T-helper 22 cell (primary cell): ENCODE measurements around the gene SKI.

Source experiments
- DNase-seq: peaks from one replicate; pipeline ENCODE4 v3.0.0-alpha.2; 2020; ENCODE audit warnings: low read depth

The SKI gene

GRCh38 chr1:2306151-2306978 is 78.2 kb downstream of the SKI start:
- no peak for DNase-seq

- no peak for DNase-seq
These were observed 79.0 kb downstream of the SKI start for GRCh38 chr1:2307064-2307605.

DNA sequence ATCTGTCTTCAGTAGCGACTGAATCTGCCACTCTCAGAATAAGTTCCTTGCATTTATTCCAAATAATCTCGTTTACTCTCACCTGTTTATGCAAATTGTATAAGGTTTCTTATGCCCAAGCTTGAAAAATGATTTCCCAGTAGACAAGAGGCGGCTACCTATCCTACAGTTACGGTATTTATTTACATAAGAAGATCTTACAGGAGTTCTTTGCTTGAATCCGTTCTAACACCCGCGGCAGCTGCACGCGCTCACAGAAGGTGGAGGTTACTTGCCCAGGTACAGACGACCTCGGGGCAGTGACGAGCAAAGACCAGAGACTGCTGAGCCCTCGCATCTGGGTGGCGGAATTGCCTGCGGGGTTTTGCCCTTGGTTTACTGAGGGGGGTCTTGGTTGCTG is 79.9 kb downstream of the SKI start:
- DNase-seq = no peak

DNA sequence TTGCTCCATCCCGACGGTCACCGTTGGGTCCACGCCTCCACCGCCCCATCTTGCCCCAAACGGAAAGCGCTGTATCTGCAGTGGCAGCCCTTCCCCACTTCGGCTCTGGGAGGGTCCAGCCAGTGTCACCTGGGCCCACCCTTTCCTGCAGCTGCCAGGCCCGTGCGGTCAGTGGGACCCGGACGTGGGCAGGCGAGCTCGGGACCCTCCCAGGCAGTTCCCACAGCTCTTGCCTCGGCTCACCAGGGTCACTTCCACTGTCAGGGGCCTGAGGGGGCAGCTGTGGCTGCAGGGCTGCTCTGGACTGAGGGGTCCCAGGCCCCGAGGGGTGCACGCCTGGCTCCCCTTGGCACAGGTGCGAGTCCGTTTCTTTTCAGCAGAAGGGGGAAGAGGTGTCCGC is 80.7 kb downstream of the SKI start:
- DNase-seq = no peak

DNA sequence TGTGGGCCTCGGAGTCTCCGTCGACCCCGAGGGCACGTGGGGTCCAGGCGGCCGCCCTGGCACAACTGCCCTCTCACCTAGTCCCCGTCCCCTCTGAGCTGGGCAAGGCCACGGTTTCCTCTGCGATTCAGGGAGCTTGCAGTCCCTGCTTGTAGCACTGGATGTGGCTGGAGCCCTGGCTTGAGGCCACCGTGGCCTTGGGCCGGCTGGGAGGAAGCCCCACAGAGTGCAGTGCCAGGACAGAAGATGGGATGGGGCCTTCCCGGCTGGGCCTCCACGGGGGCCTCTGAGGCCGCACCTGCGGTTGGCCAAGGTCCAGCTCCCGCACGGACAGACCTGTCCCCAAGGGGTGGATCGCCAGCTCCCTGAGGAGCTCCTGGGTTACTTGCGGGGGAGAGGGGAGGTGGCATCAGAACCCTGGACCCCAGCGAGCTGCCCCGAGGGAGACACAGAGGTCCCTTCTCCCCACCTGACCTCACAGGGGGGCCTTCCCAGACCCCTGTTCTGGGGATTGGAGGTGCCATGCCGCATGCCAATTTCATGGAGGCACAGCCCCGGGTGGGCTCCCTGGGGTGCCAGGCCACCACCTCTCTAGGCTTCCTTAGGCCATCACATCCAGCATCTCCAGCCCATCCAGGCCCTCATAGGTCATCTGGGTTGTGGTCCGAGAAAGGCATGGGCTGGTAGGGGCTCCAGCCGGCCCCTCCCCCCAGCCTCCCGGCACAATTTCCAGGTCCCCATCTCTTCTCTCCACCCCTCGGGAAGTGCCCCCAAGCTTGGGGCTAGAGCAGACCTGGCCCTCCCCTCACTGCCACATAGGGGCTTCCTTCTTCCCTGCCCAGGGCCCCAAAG is 82.4 kb downstream of the SKI start:
- DNase-seq = no peak

DNA sequence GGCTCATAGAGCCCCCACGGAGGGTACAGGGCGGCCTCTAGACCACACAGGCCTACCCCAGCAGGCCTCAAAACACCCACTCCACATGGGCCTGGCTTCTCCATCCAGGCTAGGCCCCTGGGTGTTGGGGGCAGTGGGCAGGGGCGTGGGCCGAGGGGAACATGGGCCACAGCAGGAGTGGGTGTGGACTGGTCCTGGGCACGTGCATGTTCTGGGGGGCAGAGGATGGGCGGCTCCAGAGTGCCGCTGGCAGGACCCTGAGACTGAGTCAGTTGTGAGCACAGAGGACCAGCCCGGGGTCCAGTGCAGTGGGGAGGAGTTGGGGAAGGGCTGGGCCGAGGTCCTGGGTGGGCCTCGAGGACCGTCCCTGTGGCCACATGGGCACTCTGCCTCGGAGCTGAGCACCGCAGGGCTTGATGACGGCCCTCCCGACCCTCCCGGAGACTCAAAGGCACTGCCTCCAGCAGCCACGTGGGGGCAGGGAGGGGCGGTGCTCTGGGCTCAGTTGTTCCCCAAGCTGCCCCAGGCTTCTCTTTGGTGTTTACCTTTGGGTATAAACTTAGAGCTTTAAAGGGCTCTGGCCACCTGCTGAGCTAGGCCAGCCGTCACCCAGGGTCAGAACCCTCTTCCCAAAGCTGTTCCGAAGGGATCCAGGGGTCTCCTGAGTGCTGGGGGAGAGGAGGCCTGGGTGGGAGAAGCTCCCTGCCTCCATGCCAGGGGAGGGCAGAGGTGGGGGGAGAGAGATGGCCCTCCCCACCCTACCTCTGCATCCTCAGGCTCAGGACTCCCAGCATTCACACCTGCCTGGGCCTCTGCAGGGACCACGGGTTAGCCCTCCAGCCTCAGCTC is 83.3 kb downstream of the SKI start:
- no peak for DNase-seq

DNA sequence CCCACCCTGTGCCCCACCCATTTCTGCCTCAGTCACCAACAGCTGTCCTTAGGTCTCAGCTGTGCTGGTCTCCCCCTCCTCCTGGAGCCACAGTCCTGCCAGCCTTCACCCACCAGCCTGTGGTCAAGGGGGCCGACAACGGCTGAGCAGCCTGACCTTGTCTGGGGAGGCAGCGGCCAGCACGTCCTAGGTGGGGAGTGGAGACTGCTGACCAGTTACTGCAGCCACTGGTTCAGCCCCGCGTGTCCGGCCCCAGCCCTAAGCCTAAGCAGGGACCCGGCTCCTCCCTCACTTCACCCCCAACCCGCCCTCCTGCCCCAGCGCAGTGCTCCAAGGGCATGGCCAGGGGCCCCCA is 84.0 kb downstream of the SKI start:
- DNase-seq = no peak

DNA sequence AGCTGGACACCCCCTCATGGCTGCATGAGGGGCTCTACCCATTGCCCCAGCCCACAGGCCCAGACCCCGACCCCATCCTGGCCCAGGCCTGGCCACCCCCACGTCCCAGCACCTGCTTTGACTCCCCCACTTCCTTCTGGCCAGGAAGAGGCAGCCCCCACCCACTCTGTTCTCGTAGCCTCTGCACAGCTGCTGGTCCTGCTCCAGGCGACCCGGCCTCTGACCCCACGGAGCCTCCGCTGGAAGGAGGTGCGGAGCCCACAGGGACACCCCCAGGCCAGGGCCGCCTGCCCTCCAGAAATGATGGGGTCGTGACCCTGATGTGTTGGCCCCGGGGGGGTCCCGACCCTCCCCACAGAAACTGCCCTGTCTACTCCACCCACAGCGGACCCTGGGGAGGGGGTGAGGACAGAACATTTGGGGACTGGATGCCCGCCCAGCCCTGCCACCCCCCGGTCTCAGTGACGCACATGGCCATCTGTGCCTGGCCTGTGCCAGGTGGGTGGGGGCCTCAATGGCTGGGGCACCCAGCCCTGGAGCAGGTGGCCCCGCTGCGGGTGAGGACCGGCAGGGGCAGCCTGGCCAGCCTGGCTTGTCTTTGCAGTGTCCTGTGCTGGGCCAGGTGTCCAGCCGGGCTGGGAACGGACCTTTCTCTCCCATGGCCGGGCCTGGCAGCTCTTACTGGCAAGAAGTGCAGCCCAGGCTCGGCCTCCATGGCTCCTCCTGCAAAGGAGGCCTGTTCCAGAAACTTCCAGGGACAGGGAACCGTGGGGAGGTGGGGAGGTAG is 84.6 kb downstream of the SKI start:
- no peak for DNase-seq

- no peak for DNase-seq
These were observed 85.6 kb downstream of the SKI start for GRCh38 chr1:2313651-2314261.

- no peak for DNase-seq
These were observed 86.2 kb downstream of the SKI start for GRCh38 chr1:2314273-2314802.

DNA sequence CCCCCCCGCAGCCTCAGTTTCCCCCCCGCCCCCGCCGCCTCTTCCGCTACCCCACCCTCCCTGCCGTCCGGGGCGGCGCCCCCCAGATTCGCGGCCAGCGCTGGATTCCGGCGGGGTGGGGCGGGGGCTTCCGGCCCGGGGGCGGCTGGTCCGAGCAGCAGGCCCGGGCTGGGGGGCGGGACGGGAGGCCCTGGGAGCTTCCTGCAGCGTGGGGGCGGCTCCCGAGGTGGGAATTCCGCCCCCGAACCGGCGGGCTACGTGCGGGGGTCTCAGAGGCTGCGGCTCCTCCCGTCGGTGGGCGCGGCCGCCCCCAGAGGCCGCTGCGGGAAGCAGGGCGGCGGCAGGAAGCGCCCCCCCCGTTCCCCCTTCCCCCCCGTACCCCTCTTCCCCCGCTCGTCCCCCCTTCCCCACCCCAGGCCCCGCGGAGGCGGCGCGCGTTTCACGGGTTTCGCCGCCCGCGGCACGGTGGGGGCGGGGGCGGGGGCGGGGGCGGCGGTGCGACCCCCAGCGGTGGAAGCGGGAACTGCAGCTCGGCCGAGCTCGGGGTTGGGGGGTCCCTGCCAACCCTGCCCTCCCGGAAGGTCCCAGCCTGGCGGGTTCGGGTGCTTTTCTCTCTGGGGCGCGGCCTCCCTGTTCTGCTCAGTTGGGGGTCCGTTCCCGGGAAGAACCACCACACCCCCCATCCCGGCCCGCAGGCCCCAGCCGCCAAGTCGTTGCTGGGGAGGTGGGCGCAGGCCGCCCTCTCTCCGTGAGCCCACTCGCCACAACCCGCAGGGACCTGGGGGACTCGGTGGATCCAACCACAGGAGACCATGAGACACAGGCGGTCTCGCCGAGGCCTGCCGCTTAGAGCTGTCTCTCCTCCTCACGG is 86.9 kb downstream of the SKI start:
- DNase-seq = peak; percentile 45

DNA sequence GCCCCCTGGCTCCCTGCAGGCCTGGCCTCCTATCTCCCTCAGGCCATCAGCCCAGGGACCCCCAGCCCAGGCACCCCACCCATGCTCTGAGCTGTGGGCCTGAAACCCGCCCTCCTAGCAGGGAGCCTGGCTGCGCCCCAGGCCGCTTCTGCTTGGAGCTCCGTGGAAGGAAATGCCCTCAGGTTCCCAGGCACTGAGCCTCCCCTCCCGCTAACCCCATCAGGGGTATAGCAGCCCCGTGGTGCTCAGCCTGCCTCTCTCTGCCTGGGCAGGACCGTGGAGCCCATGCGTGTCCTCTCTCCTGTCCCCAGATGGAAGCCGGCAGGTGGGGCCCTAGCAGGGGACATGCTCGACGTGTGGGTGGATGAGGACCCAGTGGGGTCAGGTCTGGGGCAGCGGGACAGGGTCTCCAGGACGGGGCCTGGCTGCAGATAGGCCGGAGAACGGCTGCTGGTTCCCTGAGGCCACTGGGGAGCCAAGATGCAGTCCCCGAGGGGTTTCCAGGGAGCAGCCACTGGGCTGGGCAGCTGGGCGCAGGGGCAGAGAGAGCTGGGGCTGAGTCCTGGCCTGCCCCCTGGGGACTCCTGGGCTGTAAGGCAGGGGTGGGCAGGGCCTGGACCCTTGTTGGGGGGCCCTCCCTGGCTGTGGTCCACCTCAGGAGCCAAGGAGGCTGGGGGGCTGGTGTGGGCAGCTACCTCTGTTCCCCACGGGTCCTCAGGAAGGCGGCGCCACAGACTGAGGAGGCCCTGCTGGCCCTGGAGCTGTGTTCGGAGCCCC is 87.7 kb downstream of the SKI start:
- DNase-seq = no peak

- DNase-seq = no peak
These were observed 88.4 kb downstream of the SKI start for GRCh38 chr1:2316451-2316961.

DNA sequence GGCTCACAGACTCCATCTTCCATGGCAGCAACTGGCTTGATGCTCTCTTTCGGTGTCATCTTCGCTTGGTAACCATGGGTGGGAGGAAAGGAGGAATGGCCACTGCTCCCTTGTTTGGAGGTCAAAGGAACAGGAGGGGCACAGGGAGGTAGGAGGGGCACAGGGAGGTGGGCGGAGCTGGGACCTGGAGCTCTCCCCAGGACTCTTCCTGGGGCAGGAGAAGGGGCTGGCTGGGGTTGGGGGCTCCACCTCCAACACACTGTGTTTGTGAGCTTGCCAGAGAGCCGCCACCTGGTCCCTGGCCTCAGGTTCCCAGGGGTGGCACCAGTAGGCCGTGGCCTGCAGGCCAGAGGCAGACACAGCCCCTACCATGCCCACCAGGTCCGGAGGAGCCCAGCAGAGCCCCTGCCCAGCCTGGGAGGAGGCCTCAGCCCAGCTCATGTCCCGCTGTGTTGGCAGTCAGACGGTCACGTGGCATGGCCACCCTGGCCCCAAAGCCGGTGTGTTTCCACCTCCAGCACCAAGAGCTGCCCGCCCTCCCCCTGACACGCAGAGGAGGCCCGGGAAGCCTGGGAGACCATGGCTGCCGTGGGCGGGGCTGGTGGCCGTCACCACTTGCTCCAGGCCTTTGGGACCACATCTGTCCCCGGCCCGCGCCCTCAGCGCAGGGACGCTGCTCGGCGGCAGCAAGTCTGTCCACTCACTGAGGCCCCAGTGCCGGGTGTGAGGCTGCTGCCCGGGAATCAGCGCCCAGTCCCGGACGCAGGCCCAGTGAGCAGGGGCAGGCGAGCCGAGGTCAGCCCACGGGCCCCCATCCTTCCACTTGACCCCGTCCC is 89.3 kb downstream of the SKI start:
- DNase-seq = no peak

DNA sequence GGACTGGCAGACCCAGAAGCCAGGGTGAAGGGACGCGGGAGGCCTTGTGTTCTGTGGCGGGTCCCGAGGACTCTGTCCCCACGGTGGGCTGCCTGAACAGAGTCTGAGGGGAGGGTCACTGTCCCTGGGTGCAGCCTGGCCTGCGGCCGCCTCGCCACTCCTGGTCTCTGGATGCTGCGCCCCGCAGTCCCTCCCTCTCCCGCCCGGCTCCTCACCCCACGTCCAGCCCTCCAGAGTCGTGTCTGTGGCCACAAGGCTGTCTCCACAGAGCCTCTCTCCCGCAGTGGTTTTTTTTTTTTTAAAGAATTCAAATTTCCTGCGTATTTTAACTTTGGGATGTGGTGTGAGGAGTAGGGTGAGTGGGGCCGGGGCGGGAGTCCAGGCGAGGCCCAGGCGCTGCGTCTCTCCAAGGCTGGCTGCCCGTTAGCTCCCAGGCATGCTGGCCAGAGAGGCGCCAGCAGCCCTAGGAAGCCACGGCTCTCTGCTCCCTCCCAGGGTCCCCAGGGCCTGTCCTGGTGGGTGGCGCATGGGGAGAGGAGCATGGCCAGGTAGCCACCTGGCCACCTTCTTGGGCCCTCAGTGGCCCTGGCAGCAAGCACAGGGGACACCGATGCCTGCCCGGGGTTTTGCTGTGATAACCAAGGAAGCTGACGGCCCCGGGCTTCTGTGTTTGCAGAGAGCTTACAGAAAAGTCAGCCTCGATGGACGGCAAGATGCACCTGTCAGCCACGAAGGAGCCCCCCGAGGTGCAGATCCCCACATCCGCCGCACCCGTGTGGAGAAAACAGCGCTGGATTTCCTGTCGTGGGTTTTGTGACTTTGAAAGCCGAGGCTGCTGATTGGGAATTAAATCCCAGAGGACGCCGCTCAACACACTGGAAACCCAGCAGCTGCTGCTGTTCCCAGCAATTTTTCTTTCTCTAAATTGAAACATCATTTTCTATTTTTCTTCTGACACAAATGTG is 90.5 kb downstream of the SKI start:
- no peak for DNase-seq

GRCh38 chr1:2319291-2319690 is 91.2 kb downstream of the SKI start:
- DNase-seq = no peak

DNA sequence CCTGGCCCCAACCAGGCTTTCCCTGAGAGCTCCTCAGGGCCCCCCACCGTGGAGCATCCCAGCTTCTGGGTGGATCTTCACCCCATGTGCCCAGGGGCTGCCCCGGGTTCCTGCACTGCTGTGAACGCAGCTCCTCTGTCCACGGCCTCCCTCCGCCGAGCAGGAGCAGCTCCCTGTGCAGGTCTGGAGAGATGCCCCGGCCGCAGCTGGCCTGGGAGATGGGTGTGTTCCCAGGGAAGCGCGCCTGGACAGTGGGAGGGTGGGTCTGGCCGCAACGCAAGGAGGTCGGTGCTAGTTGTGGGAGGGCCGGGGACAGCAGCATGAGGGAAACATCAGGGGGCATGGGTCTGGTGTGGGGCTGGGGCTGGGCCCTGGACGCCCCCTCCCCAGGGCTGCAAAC is 91.9 kb downstream of the SKI start:
- no peak for DNase-seq
